ENCODE measurements around the gene EIF4ENIF1.
A peak's percentile ranks its signal among the peaks of the same experiment; 100 is the strongest.
"Not testable (repeated sequence)": the region's sequence is repeated elsewhere in the genome, so short reads cannot be mapped to it uniquely, and the experiment has no call there.

Gene EIF4ENIF1

GRCh38 chr22:31442768-31443489 lies 46.7 kb downstream of the EIF4ENIF1 start:
- DNase-seq (ENCODE audit: low read depth in 2 of 2), result no peak

GRCh38 chr22:31441652-31442051 lies 48.0 kb downstream of the EIF4ENIF1 start:
- no peak for DNase-seq (ENCODE audit: low read depth in 2 of 2)

- DNase-seq (ENCODE audit: low read depth in 2 of 2), result no peak
These were observed 49.0 kb downstream of the EIF4ENIF1 start for GRCh38 chr22:31440681-31441080.

GRCh38 chr22:31439808-31440207 lies 49.8 kb downstream of the EIF4ENIF1 start:
- DNase-seq (ENCODE audit: low read depth in 2 of 2), result no peak

GRCh38 chr22:31436132-31436531 lies 53.5 kb downstream of the EIF4ENIF1 start:
- DNase-seq (ENCODE audit: low read depth in 2 of 2), result no peak

GRCh38 chr22:31431950-31432349 lies 57.7 kb downstream of the EIF4ENIF1 start:
- DNase-seq (ENCODE audit: low read depth in 2 of 2), result no peak

GRCh38 chr22:31425331-31426050 lies 64.2 kb downstream of the EIF4ENIF1 start:
- no peak for DNase-seq (ENCODE audit: low read depth in 2 of 2)

GRCh38 chr22:31402350-31402749 lies 87.3 kb downstream of the EIF4ENIF1 start:
- DNase-seq (ENCODE audit: low read depth in 2 of 2), result not testable (repeated sequence)

- no peak for DNase-seq (ENCODE audit: low read depth in 2 of 2)
These were observed 89.6 kb downstream of the EIF4ENIF1 start for GRCh38 chr22:31400023-31400397.

- peak; percentile 97 to 98 for DNase-seq (ENCODE audit: low read depth in 2 of 2)
These were observed 90.2 kb downstream of the EIF4ENIF1 start, which contains the start of gene DRG1 for GRCh38 chr22:31399211-31400022. TSS of gene DRG1 (plus strand) at chr22:31399604. CDS start at chr22:31399684, 80 bp downstream.

- DNase-seq (ENCODE audit: low read depth in 2 of 2), result no peak
These were observed 91.4 kb downstream of the EIF4ENIF1 start for GRCh38 chr22:31398231-31398630.

GRCh38 chr22:31394326-31394725 lies 95.3 kb downstream of the EIF4ENIF1 start:
- DNase-seq (ENCODE audit: low read depth in 2 of 2), result no peak

GRCh38 chr22:31393893-31394292 lies 95.7 kb downstream of the EIF4ENIF1 start:
- DNase-seq (ENCODE audit: low read depth in 2 of 2), result no peak

All from stimulated activated CD8-positive, alpha-beta memory T cell treated with anti-CD3 and anti-CD28 coated beads, Interleukin-2, amount 100 ng/mL, for 48 hours (primary cell).